Epithelial cell of proximal tubule (primary cell): Measurements from ENCODE around the gene CNTNAP4. TPM values are rescaled to one million over a fixed set of nuclear protein-coding genes. Genes with fewer than 3 reads are reported as not detected.

Experiments used
- DNase-seq: peaks from one replicate; pipeline ENCODE4 v3.0.0-alpha.2; 2011; ENCODE audit warnings: low read depth
- H3K4me3 ChIP-seq: 2 replicates; pipeline ENCODE4 v1.5.1; 2011; ENCODE audit warnings: low read depth, mild to moderate bottlenecking, low read length
- total RNA-seq: library from RNA; depleted of rRNA; stranded (reverse); fragments of >200 nt; gene quantifications from 2 replicates; pipeline ENCODE4 v1.2.3, GENCODE V29; 2015
- TF ChIP-seq, protein P1 (sequence below): conservative IDR thresholded peaks from 2 replicates; pipeline ENCODE4 v1.5.1; 2012; ENCODE audit warnings: low read depth, mild to moderate bottlenecking, low read length

The CNTNAP4 gene
- total RNA-seq, 1 donor from 2014 or later, result not detected

DNA sequence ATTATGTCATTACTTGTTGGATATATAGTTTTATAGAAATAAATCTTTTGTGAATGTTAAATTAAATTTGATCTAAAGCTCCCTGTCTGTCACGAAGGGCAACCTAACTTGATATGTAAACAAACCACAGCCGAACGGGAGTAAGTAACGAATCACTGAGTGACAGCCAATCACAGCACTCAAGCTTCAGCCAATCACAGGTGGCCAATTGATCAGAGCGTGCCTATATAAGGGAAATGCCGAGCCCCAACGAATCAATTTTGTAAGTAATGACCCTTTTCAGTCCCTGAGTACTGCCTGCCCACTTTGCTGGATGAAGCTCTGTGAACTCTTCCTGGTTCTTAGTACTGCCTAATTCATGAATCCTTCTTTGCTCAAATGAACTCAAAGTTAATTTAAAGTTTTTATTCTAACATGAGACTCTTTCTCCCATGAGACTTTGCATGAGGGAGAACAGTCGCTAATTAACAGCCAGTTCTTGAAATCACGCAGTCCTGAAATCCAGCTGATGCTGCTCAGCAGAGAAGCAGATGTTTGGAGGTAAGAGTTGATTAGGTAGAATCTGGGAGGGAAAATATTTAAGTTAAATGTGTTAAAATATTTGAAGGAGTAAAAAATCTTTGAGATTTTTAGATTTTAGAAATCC is 302.2 kb downstream of the CNTNAP4 start:
- no peak for DNase-seq
- no peak overlapping the region for H3K4me3 ChIP-seq
- TF ChIP-seq, protein P1, sequence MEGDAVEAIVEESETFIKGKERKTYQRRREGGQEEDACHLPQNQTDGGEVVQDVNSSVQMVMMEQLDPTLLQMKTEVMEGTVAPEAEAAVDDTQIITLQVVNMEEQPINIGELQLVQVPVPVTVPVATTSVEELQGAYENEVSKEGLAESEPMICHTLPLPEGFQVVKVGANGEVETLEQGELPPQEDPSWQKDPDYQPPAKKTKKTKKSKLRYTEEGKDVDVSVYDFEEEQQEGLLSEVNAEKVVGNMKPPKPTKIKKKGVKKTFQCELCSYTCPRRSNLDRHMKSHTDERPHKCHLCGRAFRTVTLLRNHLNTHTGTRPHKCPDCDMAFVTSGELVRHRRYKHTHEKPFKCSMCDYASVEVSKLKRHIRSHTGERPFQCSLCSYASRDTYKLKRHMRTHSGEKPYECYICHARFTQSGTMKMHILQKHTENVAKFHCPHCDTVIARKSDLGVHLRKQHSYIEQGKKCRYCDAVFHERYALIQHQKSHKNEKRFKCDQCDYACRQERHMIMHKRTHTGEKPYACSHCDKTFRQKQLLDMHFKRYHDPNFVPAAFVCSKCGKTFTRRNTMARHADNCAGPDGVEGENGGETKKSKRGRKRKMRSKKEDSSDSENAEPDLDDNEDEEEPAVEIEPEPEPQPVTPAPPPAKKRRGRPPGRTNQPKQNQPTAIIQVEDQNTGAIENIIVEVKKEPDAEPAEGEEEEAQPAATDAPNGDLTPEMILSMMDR, result no peak

DNA sequence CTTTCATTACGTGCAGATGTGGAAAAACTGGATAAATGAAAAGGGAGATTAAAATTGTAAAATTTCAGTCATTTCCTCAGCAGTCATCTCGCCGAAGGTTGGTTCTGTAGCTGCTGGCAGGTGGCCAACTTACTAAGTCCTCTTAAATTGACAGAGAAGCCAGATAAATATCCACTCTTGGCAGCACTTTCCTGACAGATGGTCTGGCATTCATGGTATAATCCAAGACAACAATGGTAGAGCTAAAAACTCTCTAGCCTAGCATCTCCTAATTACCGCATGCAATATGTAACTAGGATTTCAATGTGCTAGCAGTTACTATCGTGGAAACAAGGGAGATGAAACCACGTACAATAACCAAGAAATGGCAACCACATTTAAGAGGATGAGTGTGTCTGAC is 306.3 kb downstream of the CNTNAP4 start:
- H3K4me3 ChIP-seq, result no peak overlapping the region
- DNase-seq, result no peak
- TF ChIP-seq, protein P1, result no peak

DNA sequence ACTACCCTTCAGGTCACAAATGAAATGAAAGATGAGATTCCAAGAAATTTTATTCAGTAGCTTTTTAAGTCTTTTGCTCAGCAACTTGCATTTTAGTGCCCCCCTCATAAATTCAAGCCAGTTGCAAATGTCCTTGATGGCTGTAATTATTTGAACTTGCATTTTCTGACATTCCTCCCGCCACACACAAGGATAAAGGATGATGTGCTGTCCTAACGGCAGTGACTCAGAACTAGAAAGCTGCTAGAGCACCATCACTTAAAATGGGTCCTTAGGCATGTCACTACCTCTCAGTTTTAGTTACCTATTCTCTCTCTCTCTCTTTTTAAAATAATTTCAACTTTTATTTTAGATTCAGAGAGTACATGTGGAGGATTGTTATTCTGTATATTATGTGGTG is 306.7 kb downstream of the CNTNAP4 start:
- no peak overlapping the region for H3K4me3 ChIP-seq
- no peak for DNase-seq
- TF ChIP-seq, protein P1, result no peak

- H3K4me3 ChIP-seq, result no peak overlapping the region
Observed at GRCh38 chr16:76598498-76598897, 321.3 kb downstream of the CNTNAP4 start.

GRCh38 chr16:76607317-76607716 is 330.1 kb downstream of the CNTNAP4 start:
- TF ChIP-seq, protein P1, result no peak
- H3K4me3 ChIP-seq, result no peak overlapping the region

More at GRCh38 chr16:76598498-76598897, 321.3 kb downstream of the CNTNAP4 start:
- no peak for DNase-seq
- TF ChIP-seq, protein P1, result no peak

More at GRCh38 chr16:76607317-76607716, 330.1 kb downstream of the CNTNAP4 start:
- no peak for DNase-seq
